HepG2 (cell line): Measurements from ENCODE around the gene HOXA10. TPM values are rescaled to one million over a fixed set of nuclear protein-coding genes. Genes with fewer than 3 reads are reported as not detected.
A peak's percentile ranks its signal among the peaks of the same experiment; 100 is the strongest.

Source experiments
- ATM ChIP-seq: fragments of 450-650 bp; IDR thresholded peaks from 2 replicates; pipeline ENCODE4 v1.7.1; 2017; ENCODE audit warnings: mild to moderate bottlenecking, borderline replicate concordance
- KIAA2018 ChIP-seq: sonication (generic); formaldehyde crosslinking; IDR thresholded peaks from 2 replicates; pipeline ENCODE4 v1.5.0; 2020; ENCODE audit warnings: mild to moderate bottlenecking, missing genetic modification reagents, borderline replicate concordance
- PRDM4 ChIP-seq: sonication (generic); formaldehyde crosslinking; IDR thresholded peaks from 2 replicates; pipeline ENCODE4 v1.9.0; 2021; ENCODE audit warnings: missing genetic modification reagents, borderline replicate concordance
- TCF7L2 ChIP-seq: IDR thresholded peaks from 2 replicates; pipeline ENCODE4 v1.6.1; 2011; ENCODE audit warnings: mild to moderate bottlenecking, low read depth, low read length, moderate library complexity
- ZBTB20 ChIP-seq: sonication (generic); formaldehyde crosslinking; IDR thresholded peaks from 2 replicates; pipeline ENCODE4 v1.8.1; 2023; ENCODE audit warnings: missing genetic modification reagents, low read depth, mild to moderate bottlenecking, borderline replicate concordance
- polyA plus RNA-seq, 8 experiments: library from polyadenylated mRNA; depleted of rRNA in 3 of 8; stranded (reverse) in 7 of 8; unstranded in 1 of 8; fragments of >200 nt; fragmentation: Illumina TruSeq in 4 of 8; extraction: Trizol in 4 of 8; gene quantifications; 2 replicates each; pipeline versions ENCODE4 v1.2.1 to v1.2.3, GENCODE V29; 2011 to 2016; ENCODE audit warnings: low read depth in 4 of 8, missing spikeins in 1 of 8, mixed read lengths in 1 of 8; ENCODE audit not compliant: insufficient read depth in 1 of 8
- total RNA-seq, 5 experiments: library from RNA; depleted of rRNA; stranded (reverse); fragments of >200 nt; fragmentation: Illumina TruSeq; extraction: Trizol; gene quantifications; 2 replicates each; pipeline ENCODE4 v1.2.3, GENCODE V29; 2016; ENCODE audit warnings: low read depth in 1 of 5
- TF ChIP-seq, protein P1 (sequence below): sonication (generic); formaldehyde crosslinking; IDR thresholded peaks from 2 replicates; pipeline ENCODE4 v1.5.0; 2020; ENCODE audit warnings: mild to moderate bottlenecking, missing genetic modification reagents, moderate library complexity
- TF ChIP-seq, protein P2 (sequence below): sonication (generic); formaldehyde crosslinking; IDR thresholded peaks from 2 replicates; pipeline ENCODE4 v1.5.0; 2020; ENCODE audit warnings: mild to moderate bottlenecking, low read depth, missing genetic modification reagents, borderline replicate concordance
- TF ChIP-seq, protein P3 (sequence below): sonication (generic); formaldehyde crosslinking; conservative IDR thresholded peaks from 2 replicates; pipeline ENCODE4 v1.4.0; 2020; ENCODE audit warnings: missing genetic modification reagents
- TF ChIP-seq, protein P4 (sequence below): sonication (generic); formaldehyde crosslinking; IDR thresholded peaks from 2 replicates; pipeline ENCODE4 v1.5.1; 2020; ENCODE audit warnings: mild to moderate bottlenecking, missing genetic modification reagents

HOXA10 gene
- total and polyA plus RNA-seq, 2 of the 13 experiments (the other 11 are each of a cell fraction or from before 2014, with no cell fraction given) = not detected

DNA sequence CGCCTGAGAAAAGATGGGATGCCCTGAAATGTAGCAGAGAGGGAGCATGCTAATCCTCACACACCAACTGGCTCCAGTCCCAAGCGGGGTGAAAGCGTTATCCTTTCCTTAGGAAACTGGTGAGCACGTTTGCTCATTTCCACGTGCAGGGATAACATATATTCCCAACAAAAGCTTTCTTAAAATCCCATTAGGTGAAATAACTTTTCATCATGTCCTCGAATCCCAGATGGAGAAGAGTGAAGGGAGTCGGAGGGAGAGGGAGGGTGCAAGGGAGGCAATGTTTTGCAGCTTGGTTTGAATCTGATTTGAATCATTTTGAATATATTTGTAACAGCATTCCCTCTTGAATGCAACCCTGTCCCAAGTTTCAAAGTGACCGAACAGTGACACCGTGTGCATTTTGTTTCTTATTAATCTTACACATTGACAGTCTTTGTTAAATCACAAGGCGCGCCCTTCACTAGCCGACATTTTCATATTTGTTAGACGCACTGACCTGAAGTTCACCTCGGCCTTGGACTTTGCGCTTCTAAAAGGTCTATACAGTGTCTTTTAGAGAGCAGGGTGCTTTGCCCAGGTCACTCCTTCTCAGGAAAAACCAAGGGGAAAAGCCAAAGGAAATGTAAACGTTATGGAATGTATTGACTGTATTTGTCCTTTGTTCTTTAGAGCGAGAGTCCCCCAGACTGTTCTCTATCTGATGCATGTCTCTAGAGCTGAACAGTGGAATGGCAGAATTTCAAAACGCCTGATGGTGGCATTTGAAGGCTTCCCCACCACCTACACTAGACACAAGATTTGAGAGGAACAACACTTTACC is 40.5 kb downstream of the HOXA10 start (continued):
- TF ChIP-seq, protein P1, sequence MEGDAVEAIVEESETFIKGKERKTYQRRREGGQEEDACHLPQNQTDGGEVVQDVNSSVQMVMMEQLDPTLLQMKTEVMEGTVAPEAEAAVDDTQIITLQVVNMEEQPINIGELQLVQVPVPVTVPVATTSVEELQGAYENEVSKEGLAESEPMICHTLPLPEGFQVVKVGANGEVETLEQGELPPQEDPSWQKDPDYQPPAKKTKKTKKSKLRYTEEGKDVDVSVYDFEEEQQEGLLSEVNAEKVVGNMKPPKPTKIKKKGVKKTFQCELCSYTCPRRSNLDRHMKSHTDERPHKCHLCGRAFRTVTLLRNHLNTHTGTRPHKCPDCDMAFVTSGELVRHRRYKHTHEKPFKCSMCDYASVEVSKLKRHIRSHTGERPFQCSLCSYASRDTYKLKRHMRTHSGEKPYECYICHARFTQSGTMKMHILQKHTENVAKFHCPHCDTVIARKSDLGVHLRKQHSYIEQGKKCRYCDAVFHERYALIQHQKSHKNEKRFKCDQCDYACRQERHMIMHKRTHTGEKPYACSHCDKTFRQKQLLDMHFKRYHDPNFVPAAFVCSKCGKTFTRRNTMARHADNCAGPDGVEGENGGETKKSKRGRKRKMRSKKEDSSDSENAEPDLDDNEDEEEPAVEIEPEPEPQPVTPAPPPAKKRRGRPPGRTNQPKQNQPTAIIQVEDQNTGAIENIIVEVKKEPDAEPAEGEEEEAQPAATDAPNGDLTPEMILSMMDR = peak; percentile 42
- TF ChIP-seq TCF7L2 (no peak), ZBTB20 (CRISPR knock-in tag) (no peak), KIAA2018 (CRISPR knock-in tag) (no peak), PRDM4 (no peak), ATM (no peak)
- TF ChIP-seq, protein P2, sequence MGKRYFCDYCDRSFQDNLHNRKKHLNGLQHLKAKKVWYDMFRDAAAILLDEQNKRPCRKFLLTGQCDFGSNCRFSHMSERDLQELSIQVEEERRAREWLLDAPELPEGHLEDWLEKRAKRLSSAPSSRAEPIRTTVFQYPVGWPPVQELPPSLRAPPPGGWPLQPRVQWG (CRISPR knock-in tag) = no peak
- TF ChIP-seq, protein P3, sequence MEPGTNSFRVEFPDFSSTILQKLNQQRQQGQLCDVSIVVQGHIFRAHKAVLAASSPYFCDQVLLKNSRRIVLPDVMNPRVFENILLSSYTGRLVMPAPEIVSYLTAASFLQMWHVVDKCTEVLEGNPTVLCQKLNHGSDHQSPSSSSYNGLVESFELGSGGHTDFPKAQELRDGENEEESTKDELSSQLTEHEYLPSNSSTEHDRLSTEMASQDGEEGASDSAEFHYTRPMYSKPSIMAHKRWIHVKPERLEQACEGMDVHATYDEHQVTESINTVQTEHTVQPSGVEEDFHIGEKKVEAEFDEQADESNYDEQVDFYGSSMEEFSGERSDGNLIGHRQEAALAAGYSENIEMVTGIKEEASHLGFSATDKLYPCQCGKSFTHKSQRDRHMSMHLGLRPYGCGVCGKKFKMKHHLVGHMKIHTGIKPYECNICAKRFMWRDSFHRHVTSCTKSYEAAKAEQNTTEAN (CRISPR knock-in tag) = no peak
- TF ChIP-seq, protein P4, sequence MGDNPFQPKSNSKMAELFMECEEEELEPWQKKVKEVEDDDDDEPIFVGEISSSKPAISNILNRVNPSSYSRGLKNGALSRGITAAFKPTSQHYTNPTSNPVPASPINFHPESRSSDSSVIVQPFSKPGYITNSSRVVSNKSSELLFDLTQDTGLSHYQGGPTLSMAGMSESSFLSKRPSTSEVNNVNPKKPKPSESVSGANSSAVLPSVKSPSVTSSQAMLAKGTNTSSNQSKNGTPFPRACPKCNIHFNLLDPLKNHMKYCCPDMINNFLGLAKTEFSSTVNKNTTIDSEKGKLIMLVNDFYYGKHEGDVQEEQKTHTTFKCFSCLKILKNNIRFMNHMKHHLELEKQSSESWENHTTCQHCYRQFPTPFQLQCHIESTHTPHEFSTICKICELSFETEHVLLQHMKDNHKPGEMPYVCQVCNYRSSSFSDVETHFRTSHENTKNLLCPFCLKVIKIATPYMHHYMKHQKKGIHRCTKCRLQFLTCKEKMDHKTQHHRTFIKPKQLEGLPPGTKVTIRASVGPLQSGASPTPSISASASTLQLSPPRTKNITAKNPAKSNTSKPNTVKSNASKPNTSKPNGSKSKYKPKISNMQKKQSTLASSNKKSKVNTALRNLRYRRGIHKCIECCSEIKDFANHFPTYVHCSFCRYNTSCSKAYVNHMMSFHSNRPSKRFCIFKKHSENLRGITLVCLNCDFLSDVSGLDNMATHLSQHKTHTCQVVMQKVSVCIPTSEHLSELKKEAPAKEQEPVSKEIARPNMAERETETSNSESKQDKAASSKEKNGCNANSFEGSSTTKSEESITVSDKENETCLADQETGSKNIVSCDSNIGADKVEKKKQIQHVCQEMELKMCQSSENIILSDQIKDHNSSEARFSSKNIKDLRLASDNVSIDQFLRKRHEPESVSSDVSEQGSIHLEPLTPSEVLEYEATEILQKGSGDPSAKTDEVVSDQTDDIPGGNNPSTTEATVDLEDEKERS = no peak
